Peyer's patch (tissue), 4 donors: ENCODE data around the gene PLEKHO1. TPM values are rescaled to one million over a fixed set of nuclear protein-coding genes. Genes with fewer than 3 reads are reported as not detected.

ENCODE experiments used
- DNase-seq, 3 donors: peaks; one replicate each; pipeline ENCODE4 v3.0.0-alpha.2; 2017 to 2019
- H3K27ac ChIP-seq, 4 donors: fragments of 200-600 bp; sonication (generic); one replicate each; pipeline ENCODE4 v1.5.1; 2016 to 2019
- H3K27me3 ChIP-seq, 2 donors: fragments of 200-600 bp; sonication (generic); one replicate each; pipeline ENCODE4 v1.5.1; 2019
- H3K36me3 ChIP-seq, 3 donors: fragments of 200-600 bp; sonication (generic); one replicate each; pipeline ENCODE4 v1.5.1; 2016 to 2019
- H3K4me1 ChIP-seq, 4 donors: fragments of 200-600 bp; sonication (generic); one replicate each; pipeline ENCODE4 v1.5.1; 2016 to 2019
- H3K4me3 ChIP-seq, 4 donors: fragments of 200-600 bp; sonication (generic); 1 replicate in 3 of 4; 2 replicates in 1 of 4; pipeline ENCODE4 v1.5.1; 2016 to 2019; ENCODE audit warnings: mild to moderate bottlenecking in 1 of 4
- H3K9me3 ChIP-seq, 4 donors: fragments of 200-600 bp; sonication (generic); one replicate each; pipeline ENCODE4 v1.5.1; 2016 to 2019; ENCODE audit warnings: mild to moderate bottlenecking in 1 of 4
- POLR2A ChIP-seq, 2 donors: fragments of 450-650 bp; IDR thresholded peaks; one replicate each; pipeline ENCODE4 v1.5.1; 2017; ENCODE audit warnings: antibody characterized with exemption in 2 of 2, mild to moderate bottlenecking in 2 of 2, moderate library complexity in 2 of 2
- total RNA-seq, 4 donors: library from RNA; depleted of rRNA; stranded (reverse); fragments of >200 nt; gene quantifications; one replicate each; pipeline ENCODE4 v1.1.0, GENCODE V29; 2016
- TF ChIP-seq, protein P1 (sequence below), 6 experiments: fragments of 450-650 bp in 4 of 6; fragments of 200-600 bp in 2 of 6; sonication (generic) in 1 of 6; IDR thresholded peaks; one replicate each; pipeline ENCODE4 v1.5.1; 2017 to 2019; ENCODE audit warnings: antibody characterized with exemption in 6 of 6, mild to moderate bottlenecking in 3 of 6, moderate library complexity in 1 of 6

PLEKHO1 gene
- total RNA-seq, 4 donors from 2014 or later: 12.6 to 106 (median 29.6) TPM

DNA sequence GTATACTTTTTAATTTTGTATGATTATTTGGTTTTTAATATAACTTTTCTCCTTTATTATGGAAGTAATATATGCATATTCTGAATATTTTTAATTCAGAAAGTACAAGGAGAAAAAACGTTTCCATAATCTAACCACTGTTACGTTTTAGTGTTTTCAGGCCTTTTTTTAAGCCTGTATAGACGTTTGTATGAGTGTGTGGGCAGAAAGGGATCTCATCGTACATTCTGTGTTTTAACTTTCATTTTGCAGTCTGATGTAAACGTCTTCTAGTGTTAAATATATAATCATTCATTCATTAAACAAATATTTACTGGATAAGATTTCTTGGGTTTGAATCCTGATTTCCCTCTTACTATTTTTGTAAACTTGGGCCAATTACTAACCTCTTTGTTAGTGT, 38.0 kb upstream of the PLEKHO1 start:
- H3K27me3 ChIP-seq: no peaks in the 10 kb centered on the region
- H3K9me3 ChIP-seq: no peaks in the 10 kb centered on the region
- TF ChIP-seq, protein P1, sequence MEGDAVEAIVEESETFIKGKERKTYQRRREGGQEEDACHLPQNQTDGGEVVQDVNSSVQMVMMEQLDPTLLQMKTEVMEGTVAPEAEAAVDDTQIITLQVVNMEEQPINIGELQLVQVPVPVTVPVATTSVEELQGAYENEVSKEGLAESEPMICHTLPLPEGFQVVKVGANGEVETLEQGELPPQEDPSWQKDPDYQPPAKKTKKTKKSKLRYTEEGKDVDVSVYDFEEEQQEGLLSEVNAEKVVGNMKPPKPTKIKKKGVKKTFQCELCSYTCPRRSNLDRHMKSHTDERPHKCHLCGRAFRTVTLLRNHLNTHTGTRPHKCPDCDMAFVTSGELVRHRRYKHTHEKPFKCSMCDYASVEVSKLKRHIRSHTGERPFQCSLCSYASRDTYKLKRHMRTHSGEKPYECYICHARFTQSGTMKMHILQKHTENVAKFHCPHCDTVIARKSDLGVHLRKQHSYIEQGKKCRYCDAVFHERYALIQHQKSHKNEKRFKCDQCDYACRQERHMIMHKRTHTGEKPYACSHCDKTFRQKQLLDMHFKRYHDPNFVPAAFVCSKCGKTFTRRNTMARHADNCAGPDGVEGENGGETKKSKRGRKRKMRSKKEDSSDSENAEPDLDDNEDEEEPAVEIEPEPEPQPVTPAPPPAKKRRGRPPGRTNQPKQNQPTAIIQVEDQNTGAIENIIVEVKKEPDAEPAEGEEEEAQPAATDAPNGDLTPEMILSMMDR (IDR thresholded peaks at IDR 0.05): no peak
- TF ChIP-seq POLR2A (IDR thresholded peaks at IDR 0.05): no peak
- H3K4me1 ChIP-seq: no peaks in the 10 kb centered on the region
- H3K4me3 ChIP-seq: no peak overlapping the region
- H3K27ac ChIP-seq: peak overlapping the region in 1 of 4 donors; percentile 16
- no peak for DNase-seq
- no peaks in the 10 kb centered on the region for H3K36me3 ChIP-seq

DNA sequence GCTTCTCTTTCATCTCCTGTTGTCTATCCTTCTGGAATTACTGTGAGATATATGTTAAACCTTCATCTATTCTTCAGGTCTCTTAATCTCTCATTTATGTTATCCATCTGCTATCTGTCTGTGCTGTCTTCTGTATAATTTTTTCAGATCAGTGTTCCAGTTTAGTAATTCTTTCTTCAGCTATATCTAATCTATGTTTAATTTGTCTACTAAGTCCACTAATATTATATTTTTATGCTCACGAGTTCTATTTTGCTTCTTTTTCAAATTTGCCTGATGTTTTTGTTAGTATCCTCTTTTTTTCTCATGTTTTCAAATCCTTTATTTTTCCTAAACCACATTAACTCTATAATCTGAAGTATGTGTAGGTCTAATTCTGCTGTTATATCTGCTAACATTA, 34.6 kb upstream of the PLEKHO1 start:
- Histone ChIP-seq H3K27ac (no peak overlapping the region), H3K27me3 (no peaks in the 10 kb centered on the region), H3K9me3 (no peaks in the 10 kb centered on the region), H3K4me1 (no peaks in the 10 kb centered on the region), H3K4me3 (no peak overlapping the region), H3K36me3 (no peaks in the 10 kb centered on the region)
- TF ChIP-seq, protein P1 (IDR thresholded peaks at IDR 0.05): no peak
- TF ChIP-seq POLR2A (IDR thresholded peaks at IDR 0.05): no peak
- DNase-seq: no peak

DNA sequence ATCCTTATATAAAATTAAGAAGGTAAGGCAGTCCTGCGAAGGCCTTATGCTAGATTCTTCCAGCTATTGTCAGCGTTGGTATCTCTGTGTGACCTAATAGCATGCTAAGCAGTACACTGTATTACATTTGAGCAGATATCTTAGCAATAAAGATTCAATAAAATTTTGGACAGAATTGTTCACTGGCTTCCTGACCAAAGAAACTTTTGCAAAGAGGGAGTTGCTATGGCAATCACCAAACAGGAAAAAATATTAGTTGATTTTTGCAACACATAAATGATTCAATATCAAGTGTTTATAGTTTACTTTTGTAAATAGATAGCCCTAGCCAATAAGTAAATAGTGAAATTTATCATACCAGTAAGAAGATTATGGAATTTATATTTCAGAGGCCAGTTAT, 31.0 kb upstream of the PLEKHO1 start:
- no peak overlapping the region for H3K4me3 ChIP-seq
- peak overlapping the region in 2 of 4 donors; percentile 9 to 47 for H3K27ac ChIP-seq
- DNase-seq: no peak

DNA sequence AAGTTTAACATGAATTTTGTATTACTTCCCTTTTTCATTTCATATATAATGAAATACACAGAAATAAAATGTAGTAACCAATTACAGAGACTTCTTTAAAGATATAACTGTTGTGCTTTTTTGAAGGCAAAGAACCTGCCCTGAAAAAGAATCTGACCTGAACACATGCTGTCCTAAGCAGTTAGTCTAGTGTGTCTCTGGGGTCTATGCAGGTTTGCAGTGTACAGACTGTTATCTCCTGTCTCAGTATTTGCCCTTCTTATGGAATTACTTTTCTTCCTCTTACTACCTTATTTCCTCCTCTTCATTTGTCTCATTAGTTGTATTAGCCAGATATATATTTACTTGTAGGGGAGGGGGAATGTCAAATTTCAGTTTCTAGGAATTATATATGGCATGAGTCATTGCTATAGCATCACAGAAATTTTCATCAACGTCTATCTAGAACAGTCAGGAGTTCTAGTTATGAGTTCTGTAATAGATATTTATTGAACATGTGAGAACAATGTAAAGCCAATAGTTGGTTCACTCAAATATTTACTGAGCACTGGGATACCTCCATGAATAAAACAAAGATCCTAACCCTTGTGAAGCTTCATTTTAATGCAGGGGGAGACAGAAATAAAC, 28.4 kb upstream of the PLEKHO1 start:
- Histone ChIP-seq H3K27me3 (no peaks in the 10 kb centered on the region), H3K4me3 (no peak overlapping the region), H3K27ac (no peak overlapping the region), H3K9me3 (no peaks in the 10 kb centered on the region), H3K36me3 (peaks cover 0 to 7% (median 0%) of the 10 kb centered on the region in 3 donors), H3K4me1 (no peaks in the 10 kb centered on the region)
- TF ChIP-seq, protein P1 (IDR thresholded peaks at IDR 0.05): no peak
- no peak for TF ChIP-seq POLR2A (IDR thresholded peaks at IDR 0.05)
- no peak for DNase-seq

More for the DNA sequence above, 31.0 kb upstream of the PLEKHO1 start:
- Histone ChIP-seq H3K27me3 (no peaks in the 10 kb centered on the region), H3K36me3 (peaks cover 0 to 7% (median 0%) of the 10 kb centered on the region in 3 donors), H3K9me3 (no peaks in the 10 kb centered on the region), H3K4me1 (no peaks in the 10 kb centered on the region)
- no peak for TF ChIP-seq POLR2A (IDR thresholded peaks at IDR 0.05)
- TF ChIP-seq, protein P1 (IDR thresholded peaks at IDR 0.05): no peak

DNA sequence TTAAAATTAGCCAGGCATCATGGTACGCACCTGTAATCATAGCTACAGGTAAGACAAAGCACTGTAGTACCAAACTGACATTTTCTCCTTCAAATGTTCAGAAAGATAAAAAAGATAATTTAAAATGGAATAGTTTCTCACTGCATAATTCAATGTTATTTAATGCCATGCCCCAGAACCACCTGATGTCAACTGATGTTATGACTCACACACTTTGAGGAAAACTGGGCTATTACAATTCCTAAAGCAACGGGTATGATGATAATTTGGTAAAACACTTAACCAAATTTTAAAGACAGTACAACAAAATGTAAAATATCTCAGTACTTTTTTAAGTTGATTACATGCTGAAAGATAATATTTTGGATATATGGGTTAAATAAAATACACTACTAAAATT, 22.9 kb upstream of the PLEKHO1 start:
- Histone ChIP-seq H3K4me1 (no peaks in the 10 kb centered on the region), H3K4me3 (no peak overlapping the region), H3K27ac (no peak overlapping the region), H3K27me3 (no peaks in the 10 kb centered on the region), H3K36me3 (peaks cover 0 to 7% (median 0%) of the 10 kb centered on the region in 3 donors), H3K9me3 (no peaks in the 10 kb centered on the region)
- no peak for DNase-seq
- TF ChIP-seq, protein P1 (IDR thresholded peaks at IDR 0.05): no peak
- TF ChIP-seq POLR2A (IDR thresholded peaks at IDR 0.05): no peak
